K562 (cell line): ENCODE measurements around the gene IQGAP3. TPM values are rescaled to one million over a fixed set of nuclear protein-coding genes. Genes with fewer than 3 reads are reported as not detected.

Experiments used
- CC2D1A ChIP-seq: fragments of 450-650 bp; IDR thresholded peaks from 2 replicates; pipeline ENCODE4 v1.6.1; 2017; ENCODE audit warnings: mild to moderate bottlenecking
- DNMT1 ChIP-seq: fragments of 450-650 bp; IDR thresholded peaks from 2 replicates; pipeline ENCODE4 v1.6.1; 2016; ENCODE audit warnings: antibody characterized with exemption, mild to moderate bottlenecking
- EP300 ChIP-seq: IDR thresholded peaks from 2 replicates; pipeline ENCODE4 v1.6.1; 2012; ENCODE audit warnings: low read length, improper control_type of control experiment
- FOXK2 ChIP-seq, 2 experiments: fragments of 450-650 bp; IDR thresholded peaks in 1 of 2; conservative IDR thresholded peaks in 1 of 2; 2 replicates each; pipeline ENCODE4 v1.6.1; 2016; ENCODE audit warnings: low read depth in 2 of 2, mild to moderate bottlenecking in 1 of 2
- IRF2 ChIP-seq: sonication (generic); formaldehyde crosslinking; IDR thresholded peaks from 2 replicates; pipeline ENCODE4 v1.8.1; 2022; ENCODE audit warnings: mild to moderate bottlenecking, missing genetic modification reagents
- MCM5 ChIP-seq: fragments of 450-650 bp; IDR thresholded peaks from 2 replicates; pipeline ENCODE4 v1.6.1; 2016; ENCODE audit warnings: low read depth
- NFYB ChIP-seq: IDR thresholded peaks from 2 replicates; pipeline ENCODE4 v1.6.1; 2011; ENCODE audit warnings: mild to moderate bottlenecking, moderate library complexity; ENCODE audit not compliant: insufficient read length; ENCODE audit errors: extremely low read depth
- NKRF ChIP-seq: fragments of 450-650 bp; IDR thresholded peaks from 2 replicates; pipeline ENCODE4 v1.6.1; 2016; ENCODE audit warnings: borderline replicate concordance
- SIN3B ChIP-seq: fragments of 450-650 bp; IDR thresholded peaks from 2 replicates; pipeline ENCODE4 v1.6.1; 2017; ENCODE audit warnings: low read depth, mild to moderate bottlenecking, moderate library complexity
- SIX5 ChIP-seq, 2 experiments: IDR thresholded peaks; 2 replicates each; pipeline ENCODE4 v1.6.1; 2011; ENCODE audit warnings: low read length in 2 of 2, borderline replicate concordance in 1 of 2, low read depth in 1 of 2, mild to moderate bottlenecking in 1 of 2, moderate library complexity in 1 of 2; ENCODE audit not compliant: insufficient read depth in 1 of 2
- SMAD2 ChIP-seq: fragments of 150-350 bp; IDR thresholded peaks from 2 replicates; pipeline ENCODE4 v1.6.1; 2014; ENCODE audit warnings: low read depth, mild to moderate bottlenecking, low read length
- STAG1 ChIP-seq: sonication (generic); formaldehyde crosslinking; IDR thresholded peaks from 2 replicates; pipeline ENCODE4 v1.5.0; 2020; ENCODE audit warnings: missing genetic modification reagents, borderline replicate concordance
- TCF7L2 ChIP-seq: fragments of 150-350 bp; IDR thresholded peaks from 2 replicates; pipeline ENCODE4 v1.6.1; 2016; ENCODE audit warnings: low read depth, mild to moderate bottlenecking, low read length, moderate library complexity
- ZNF511 ChIP-seq: sonication (generic); formaldehyde crosslinking; IDR thresholded peaks from 2 replicates; pipeline ENCODE4 v1.8.0; 2022; ENCODE audit warnings: mild to moderate bottlenecking, missing genetic modification reagents
- polyA plus RNA-seq, 8 experiments: library from polyadenylated mRNA; depleted of rRNA in 4 of 8; stranded (reverse) in 5 of 8; unstranded in 3 of 8; fragments of >200 nt; fragmentation: Nextera tagmentation in 2 of 8; fragmentation: Illumina TruSeq in 1 of 8; extraction: Ambion mirVana in 2 of 8; extraction: Trizol in 1 of 8; gene quantifications; 2 replicates each; pipeline versions ENCODE4 v1.2.1 to v1.2.3, GENCODE V29; 2011 to 2014; ENCODE audit warnings: inconsistent platforms in 1 of 8, missing spikeins in 1 of 8
- total RNA-seq, 7 experiments: library from RNA; depleted of rRNA in 6 of 7; stranded (reverse); fragments of >200 nt in 6 of 7; fragmentation: Illumina TruSeq in 2 of 7; extraction: Trizol in 2 of 7; gene quantifications; 2 replicates each; pipeline versions ENCODE4 v1.2.1 to v1.2.3, GENCODE V29; 2011 to 2021; ENCODE audit warnings: low replicate concordance in 1 of 7
- TF ChIP-seq, protein P1 (sequence below): fragments of 200-400 bp; formaldehyde crosslinking; IDR thresholded peaks from 2 replicates; pipeline ENCODE4 v1.6.1; 2017; ENCODE audit warnings: mild to moderate bottlenecking, low read depth, low read length, moderate library complexity

Gene IQGAP3
- total and polyA plus RNA-seq, 9 of the 15 experiments (the other 6 are each of a cell fraction or from before 2014, with no cell fraction given): 1.4 to 16.6 (median 11.9) TPM

DNA sequence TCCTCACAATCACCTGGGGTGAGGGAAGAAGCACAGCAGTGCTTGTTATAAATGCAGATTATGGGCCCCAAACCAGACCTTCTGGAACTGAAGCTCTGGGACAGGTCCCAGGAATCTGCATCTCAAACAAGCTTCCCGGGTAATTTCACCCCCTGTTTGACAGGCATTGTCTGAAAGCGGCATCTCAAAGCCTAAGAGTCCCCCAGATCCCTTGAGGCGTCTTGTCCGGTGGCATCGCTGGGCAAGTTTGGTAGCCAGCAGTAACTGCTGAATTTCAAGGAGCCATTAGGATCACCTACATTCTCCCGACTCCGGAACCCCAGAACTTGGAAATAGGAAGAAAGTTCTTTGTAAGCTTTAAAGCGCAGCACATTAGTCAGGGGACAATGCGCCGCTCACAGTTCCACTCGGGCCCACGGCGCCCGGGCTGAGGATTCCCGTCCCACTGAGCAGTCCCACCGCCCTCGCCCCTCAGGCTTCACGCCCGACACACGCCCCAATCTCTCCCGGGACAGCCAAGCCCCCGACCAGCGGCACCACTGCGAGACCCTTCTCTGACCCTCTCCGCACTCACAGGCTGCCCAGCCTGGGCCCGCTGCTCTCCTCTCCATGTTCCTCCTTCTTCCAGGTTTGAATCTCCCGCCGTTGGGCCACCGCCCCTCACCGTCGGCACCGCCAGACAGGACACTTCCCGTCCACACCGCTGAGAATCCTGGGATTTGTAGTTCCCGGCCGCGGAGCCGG, at the start of gene IQGAP3 (continued):
- TF ChIP-seq IRF2 (CRISPR knock-in tag) (no peak), FOXK2 (conservative IDR thresholded peaks at IDR 0.05 in 1 of 2, IDR thresholded peaks at IDR 0.05 in 1 of 2; ENCODE audit: low read depth in 2 of 2) (no peak; a peak in 1 of 4 replicates), DNMT1 (no peak), ZNF511 (CRISPR knock-in tag) (no peak; the same call in 1 of the 2 replicates), EP300 (no peak), NKRF (peak; percentile 99), SIX5 (IDR thresholded peaks at IDR 0.05; ENCODE audit: borderline replicate concordance in 1 of 2, insufficient read depth in 1 of 2, low read depth in 1 of 2, low read length in 2 of 2) (peak; percentile 75 to 78), SIN3B (peak; percentile 83), SMAD2 (no peak), CC2D1A (no peak), TCF7L2 (no peak), MCM5 (no peak), STAG1 (no peak), NFYB (no peak)
- TF ChIP-seq, protein P1, sequence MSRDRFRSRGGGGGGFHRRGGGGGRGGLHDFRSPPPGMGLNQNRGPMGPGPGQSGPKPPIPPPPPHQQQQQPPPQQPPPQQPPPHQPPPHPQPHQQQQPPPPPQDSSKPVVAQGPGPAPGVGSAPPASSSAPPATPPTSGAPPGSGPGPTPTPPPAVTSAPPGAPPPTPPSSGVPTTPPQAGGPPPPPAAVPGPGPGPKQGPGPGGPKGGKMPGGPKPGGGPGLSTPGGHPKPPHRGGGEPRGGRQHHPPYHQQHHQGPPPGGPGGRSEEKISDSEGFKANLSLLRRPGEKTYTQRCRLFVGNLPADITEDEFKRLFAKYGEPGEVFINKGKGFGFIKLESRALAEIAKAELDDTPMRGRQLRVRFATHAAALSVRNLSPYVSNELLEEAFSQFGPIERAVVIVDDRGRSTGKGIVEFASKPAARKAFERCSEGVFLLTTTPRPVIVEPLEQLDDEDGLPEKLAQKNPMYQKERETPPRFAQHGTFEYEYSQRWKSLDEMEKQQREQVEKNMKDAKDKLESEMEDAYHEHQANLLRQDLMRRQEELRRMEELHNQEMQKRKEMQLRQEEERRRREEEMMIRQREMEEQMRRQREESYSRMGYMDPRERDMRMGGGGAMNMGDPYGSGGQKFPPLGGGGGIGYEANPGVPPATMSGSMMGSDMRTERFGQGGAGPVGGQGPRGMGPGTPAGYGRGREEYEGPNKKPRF: no peak
